ENCODE data around the gene RAC2.

- TF ChIP-seq CTCF (IDR thresholded peaks at IDR 0.05) (no peak), NR3C1 (IDR thresholded peaks at IDR 0.05) (no peak), POLR2AphosphoS2 (conservative IDR thresholded peaks at IDR 0.05; ENCODE audit: low read length) (no peak), CEBPB (IDR thresholded peaks at IDR 0.05) (no peak), SMC3 (IDR thresholded peaks at IDR 0.05) (no peak), MAX (IDR thresholded peaks at IDR 0.05) (no peak), PBX3 (IDR thresholded peaks at IDR 0.05) (no peak)
Measured at GRCh38 chr22:37275622-37276021, 31.6 kb upstream of the RAC2 start.
